LNCaP clone FGC (cell line): ENCODE measurements around the gene PTPN9.
A peak's percentile ranks its signal among the peaks of the same experiment; 100 is the strongest.
"Not testable (repeated sequence)": the region's sequence is repeated elsewhere in the genome, so short reads cannot be mapped to it uniquely, and the experiment has no call there.

Experiments
- DNase-seq: peaks from one replicate; pipeline ENCODE4 v3.0.0-alpha.2; 2011; ENCODE audit warnings: low read depth
- H3K4me3 ChIP-seq: 2 replicates; pipeline ENCODE4 v1.5.1; 2011; ENCODE audit warnings: mild to moderate bottlenecking, low read depth, low read length, control low read depth
- TF ChIP-seq, protein P1 (sequence below): IDR thresholded peaks from 2 replicates; pipeline ENCODE4 v1.5.1; 2012; ENCODE audit warnings: mild to moderate bottlenecking; ENCODE audit not compliant: control insufficient read depth, insufficient read depth; ENCODE audit errors: extremely low read depth

Gene PTPN9

DNA sequence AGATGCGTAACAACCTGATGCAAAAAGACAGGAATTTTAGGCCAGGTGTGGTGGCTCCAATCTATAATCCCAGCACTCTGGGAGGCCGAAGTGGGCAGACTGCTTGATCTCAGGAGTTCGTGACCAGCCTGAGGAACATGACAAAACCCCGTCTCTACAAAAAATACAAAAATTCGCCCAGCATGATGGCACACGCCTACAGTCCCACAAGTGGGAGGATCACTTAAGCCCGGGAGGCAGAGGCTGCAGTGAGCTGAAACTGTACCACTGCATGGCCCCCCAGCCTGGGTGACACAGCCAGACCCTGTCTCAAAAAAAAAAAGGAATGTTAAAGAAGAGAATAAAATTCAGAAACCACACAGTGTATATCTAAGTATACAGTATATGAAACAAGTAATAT, 40.7 kb downstream of the PTPN9 start:
- TF ChIP-seq, protein P1, sequence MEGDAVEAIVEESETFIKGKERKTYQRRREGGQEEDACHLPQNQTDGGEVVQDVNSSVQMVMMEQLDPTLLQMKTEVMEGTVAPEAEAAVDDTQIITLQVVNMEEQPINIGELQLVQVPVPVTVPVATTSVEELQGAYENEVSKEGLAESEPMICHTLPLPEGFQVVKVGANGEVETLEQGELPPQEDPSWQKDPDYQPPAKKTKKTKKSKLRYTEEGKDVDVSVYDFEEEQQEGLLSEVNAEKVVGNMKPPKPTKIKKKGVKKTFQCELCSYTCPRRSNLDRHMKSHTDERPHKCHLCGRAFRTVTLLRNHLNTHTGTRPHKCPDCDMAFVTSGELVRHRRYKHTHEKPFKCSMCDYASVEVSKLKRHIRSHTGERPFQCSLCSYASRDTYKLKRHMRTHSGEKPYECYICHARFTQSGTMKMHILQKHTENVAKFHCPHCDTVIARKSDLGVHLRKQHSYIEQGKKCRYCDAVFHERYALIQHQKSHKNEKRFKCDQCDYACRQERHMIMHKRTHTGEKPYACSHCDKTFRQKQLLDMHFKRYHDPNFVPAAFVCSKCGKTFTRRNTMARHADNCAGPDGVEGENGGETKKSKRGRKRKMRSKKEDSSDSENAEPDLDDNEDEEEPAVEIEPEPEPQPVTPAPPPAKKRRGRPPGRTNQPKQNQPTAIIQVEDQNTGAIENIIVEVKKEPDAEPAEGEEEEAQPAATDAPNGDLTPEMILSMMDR, result no peak
- no peak for DNase-seq
- no peak overlapping the region for H3K4me3 ChIP-seq

DNA sequence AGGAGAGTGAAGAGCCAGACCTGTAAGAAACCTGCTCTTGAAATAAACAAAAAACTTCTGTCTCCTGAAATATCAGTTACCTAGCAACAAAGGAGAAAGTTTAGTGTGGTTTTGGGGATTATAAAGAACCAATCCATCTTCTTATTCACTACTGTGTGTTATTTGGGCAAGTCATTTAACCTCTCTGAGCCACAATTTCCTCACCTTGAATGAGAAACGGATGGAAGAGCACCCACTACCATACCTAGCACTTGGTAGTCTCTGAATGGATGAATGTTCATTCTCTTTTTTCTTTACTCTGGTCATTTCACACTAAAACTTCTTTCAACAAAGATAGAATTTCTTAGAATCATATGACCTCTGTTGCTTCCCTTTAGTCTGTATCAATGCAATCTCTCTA, 45.2 kb downstream of the PTPN9 start:
- TF ChIP-seq, protein P1, result no peak
- H3K4me3 ChIP-seq, result no peak overlapping the region
- DNase-seq, result no peak

DNA sequence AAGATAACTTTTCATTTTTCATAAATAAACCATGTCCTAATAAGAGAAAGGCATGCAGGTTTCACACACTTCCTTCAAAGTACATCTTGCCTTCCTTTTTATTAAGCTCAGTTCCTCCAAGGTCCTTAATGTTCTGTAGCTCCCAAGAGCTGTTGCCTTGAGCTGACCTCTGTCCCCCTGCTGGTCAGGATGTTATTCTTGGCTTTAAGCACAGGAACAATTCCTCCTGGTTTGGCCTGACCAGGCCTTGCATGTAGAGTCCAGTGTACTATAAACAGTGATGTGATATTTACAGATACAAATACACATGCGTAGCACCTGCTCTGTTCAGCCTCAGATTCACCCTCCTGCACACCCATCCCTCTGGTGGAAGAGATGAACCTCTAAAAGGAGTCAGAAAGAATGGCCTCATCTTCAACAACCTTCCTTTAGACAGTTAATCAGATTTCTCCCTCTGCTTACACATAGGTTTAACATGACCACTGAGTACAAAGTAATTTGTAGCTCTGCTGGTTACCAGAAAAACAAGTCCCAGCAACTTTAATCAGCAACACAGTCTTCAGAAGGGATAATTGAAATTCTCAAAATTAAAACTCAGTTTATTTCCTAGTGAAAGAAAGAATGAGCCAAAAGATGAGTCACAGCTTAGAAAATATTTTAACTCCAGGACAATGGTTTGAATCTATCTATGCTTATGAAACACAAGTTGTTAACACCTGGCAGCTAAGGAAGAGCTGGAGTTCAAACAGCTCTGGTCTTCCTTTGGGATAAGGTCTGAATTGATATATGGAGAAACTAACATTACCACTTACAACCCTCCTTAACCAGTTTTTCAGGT, 46.5 kb downstream of the PTPN9 start:
- TF ChIP-seq, protein P1, result peak; percentile 51
- H3K4me3 ChIP-seq, result no peak overlapping the region
- DNase-seq, result peak; percentile 92

DNA sequence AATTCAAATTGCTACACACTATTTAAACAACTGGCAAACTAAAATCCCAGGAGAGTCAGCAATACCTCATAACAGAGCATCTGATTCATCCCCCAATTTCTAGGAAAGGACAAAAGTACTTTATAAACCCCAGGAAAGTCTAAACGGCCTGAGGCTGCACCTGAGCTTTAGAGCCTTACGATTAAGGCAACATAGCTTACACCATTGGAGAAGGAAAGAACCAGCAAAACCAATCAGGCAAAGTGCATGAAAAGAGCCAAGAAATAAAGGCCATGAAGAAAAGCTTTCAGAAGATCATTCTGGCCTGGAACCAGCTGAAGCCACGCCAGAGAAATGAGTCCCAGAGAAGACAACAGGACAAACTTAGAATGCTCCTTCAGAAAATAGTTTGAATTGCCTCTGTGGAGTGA, 48.1 kb downstream of the PTPN9 start:
- TF ChIP-seq, protein P1, result no peak
- peak; percentile 56 for DNase-seq
- no peak overlapping the region for H3K4me3 ChIP-seq

DNA sequence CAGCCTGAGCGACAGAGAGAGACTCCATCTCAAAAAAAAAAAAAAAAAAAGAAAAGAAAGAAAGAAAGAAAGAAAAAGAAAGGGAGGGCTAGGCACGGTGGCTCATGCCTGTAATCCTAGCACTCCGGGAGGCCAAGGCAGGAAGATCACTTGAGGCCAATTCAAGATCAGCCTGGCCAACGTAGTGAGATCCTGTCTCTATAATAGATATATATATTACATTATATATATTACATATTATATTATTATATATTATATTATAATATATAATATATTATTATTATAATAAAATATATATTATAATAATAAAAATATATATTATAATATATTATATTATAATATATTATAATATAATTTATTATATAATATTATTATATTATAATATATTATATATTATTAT, 48.9 kb downstream of the PTPN9 start:
- TF ChIP-seq, protein P1, result no peak
- no peak overlapping the region for H3K4me3 ChIP-seq
- DNase-seq, result no peak

DNA sequence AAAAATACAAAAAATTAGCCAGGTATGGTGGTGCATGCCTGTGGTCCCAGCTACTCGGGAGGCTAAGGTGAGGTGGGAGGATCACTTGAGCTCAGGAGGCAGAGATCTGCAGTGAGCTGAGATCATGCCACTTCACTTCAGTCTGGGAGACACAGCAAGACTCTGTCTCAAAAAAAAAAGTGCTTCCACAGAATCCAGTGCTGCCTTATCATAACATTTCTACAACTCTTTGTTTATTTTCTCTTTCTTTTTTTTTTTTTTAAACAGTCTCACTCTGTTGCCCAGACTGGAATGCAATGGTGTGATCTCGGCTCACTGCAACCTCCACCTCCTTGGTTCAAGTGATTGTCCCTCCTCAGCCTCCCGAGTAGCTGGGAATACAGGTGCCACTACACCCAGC, 53.4 kb downstream of the PTPN9 start:
- DNase-seq, result not testable (repeated sequence)

DNA sequence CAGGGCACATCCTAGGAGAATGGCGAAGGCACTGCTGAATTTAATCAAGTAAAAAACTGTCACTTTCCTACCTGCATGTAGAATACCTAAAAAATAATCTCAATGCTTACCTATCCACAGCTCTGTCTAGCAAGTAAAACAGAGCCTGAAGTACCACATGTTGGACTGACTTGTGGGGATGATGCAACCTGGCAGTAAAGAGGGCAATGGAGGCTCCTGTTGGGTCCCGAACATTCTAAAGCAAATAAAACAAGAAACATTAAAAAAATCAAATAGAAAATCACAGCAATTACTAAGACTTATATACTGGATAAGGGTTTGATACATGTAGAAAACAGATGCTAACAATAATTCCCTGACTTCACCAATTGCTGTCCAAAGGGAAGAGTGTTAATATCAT, 56.1 kb downstream of the PTPN9 start:
- H3K4me3 ChIP-seq, result no peak overlapping the region
- DNase-seq, result no peak
- TF ChIP-seq, protein P1, result no peak

More for the DNA sequence above, 53.4 kb downstream of the PTPN9 start:
- not testable (repeated sequence) for H3K4me3 ChIP-seq
